ENCODE data around the gene CBL. TPM values are rescaled to one million over a fixed set of nuclear protein-coding genes. Genes with fewer than 3 reads are reported as not detected.

Gene CBL
- total and polyA plus RNA-seq, 2 donors from 2014 or later: 2.0 to 20.6 TPM

GRCh38 chr11:119338318-119338890 lies 132.3 kb downstream of the CBL start:
- DNase-seq (peak; percentile 87 to 92 (median 89)), FAIRE-seq (no peak)
- Histone ChIP-seq H3K27me3 (ENCODE audit: control insufficient read depth, insufficient read depth, low read length) (no peaks in the 10 kb centered on the region), H3K4me1 (ENCODE audit: control insufficient read depth in 2 of 3, insufficient read depth in 2 of 3, low read depth in 1 of 3, low read length in 3 of 3) (peaks cover 0 to 35% (median 14%) of the 10 kb centered on the region in 3 donors), H3K9me3 (ENCODE audit: control insufficient read depth in 2 of 3, insufficient read depth in 1 of 3, low read length in 3 of 3) (no peaks in the 10 kb centered on the region), H3K27ac (ENCODE audit: low read depth in 2 of 2, low read length in 2 of 2) (no peak overlapping the region), H3K4me3 (ENCODE audit: low read length in 3 of 3) (peak overlapping the region in 1 of 3 donors; percentile 56), H3K9ac (ENCODE audit: low read length in 3 of 3) (peak overlapping the region in 1 of 3 donors; percentile 40), H3K36me3 (ENCODE audit: control insufficient read depth in 2 of 3, insufficient read depth in 3 of 3, low read length in 3 of 3) (no peaks in the 10 kb centered on the region)
- intact Hi-C loops (cut with DNase I): no loop called here
- peak; percentile 79 for TF ChIP-seq CTCF (IDR thresholded peaks at IDR 0.05; ENCODE audit: borderline replicate concordance, extremely low read depth, insufficient read depth)

- H3K4me3 ChIP-seq (ENCODE audit: low read length in 3 of 3): peak overlapping the region in 2 of 3 donors; percentile 6 to 56
- H3K27ac ChIP-seq (ENCODE audit: low read depth in 2 of 2, low read length in 2 of 2): peak overlapping the region; percentile 80 to 82
- H3K4me1 ChIP-seq (ENCODE audit: control insufficient read depth in 2 of 3, insufficient read depth in 2 of 3, low read depth in 1 of 3, low read length in 3 of 3): peaks cover 0 to 33% (median 14%) of the 10 kb centered on the region in 3 donors
Measured at GRCh38 chr11:119338965-119339588, 132.9 kb downstream of the CBL start.

GRCh38 chr11:119339589-119340334 lies 133.6 kb downstream of the CBL start:
- peak overlapping the region in 2 of 3 donors; percentile 57 to 73 for H3K9ac ChIP-seq (ENCODE audit: low read length in 3 of 3)
- intact Hi-C loops (cut with DNase I): no loop called here
- FAIRE-seq (no peak), DNase-seq (peak; percentile 76 to 93 (median 86))
- H3K4me1 ChIP-seq (ENCODE audit: control insufficient read depth in 2 of 3, insufficient read depth in 2 of 3, low read depth in 1 of 3, low read length in 3 of 3): peaks cover 0 to 32% (median 13%) of the 10 kb centered on the region in 3 donors
- H3K9me3 ChIP-seq (ENCODE audit: control insufficient read depth in 2 of 3, insufficient read depth in 1 of 3, low read length in 3 of 3): no peaks in the 10 kb centered on the region
- peak overlapping the region in 2 of 3 donors; percentile 6 to 56 for H3K4me3 ChIP-seq (ENCODE audit: low read length in 3 of 3)
- peak; percentile 65 for TF ChIP-seq CTCF (IDR thresholded peaks at IDR 0.05; ENCODE audit: borderline replicate concordance, extremely low read depth, insufficient read depth)
- peak overlapping the region; percentile 80 to 82 for H3K27ac ChIP-seq (ENCODE audit: low read depth in 2 of 2, low read length in 2 of 2)
- H3K36me3 ChIP-seq (ENCODE audit: control insufficient read depth in 2 of 3, insufficient read depth in 3 of 3, low read length in 3 of 3): no peaks in the 10 kb centered on the region
- H3K27me3 ChIP-seq (ENCODE audit: control insufficient read depth, insufficient read depth, low read length): no peaks in the 10 kb centered on the region

More at GRCh38 chr11:119338965-119339588, 132.9 kb downstream of the CBL start:
- intact Hi-C loops (cut with DNase I): no loop called here
- Histone ChIP-seq H3K9me3 (ENCODE audit: control insufficient read depth in 2 of 3, insufficient read depth in 1 of 3, low read length in 3 of 3) (no peaks in the 10 kb centered on the region), H3K27me3 (ENCODE audit: control insufficient read depth, insufficient read depth, low read length) (no peaks in the 10 kb centered on the region), H3K9ac (ENCODE audit: low read length in 3 of 3) (peak overlapping the region in 1 of 3 donors; percentile 29), H3K36me3 (ENCODE audit: control insufficient read depth in 2 of 3, insufficient read depth in 3 of 3, low read length in 3 of 3) (no peaks in the 10 kb centered on the region)
- no peak for TF ChIP-seq CTCF (IDR thresholded peaks at IDR 0.05; ENCODE audit: borderline replicate concordance, extremely low read depth, insufficient read depth)
- DNase-seq (peak in 2 of 5 donors; percentile 70 to 77), FAIRE-seq (no peak)

All from kidney (tissue), 14 donors.